BJ (cell line): ENCODE results near the gene SETD1A. TPM values are rescaled to one million over a fixed set of nuclear protein-coding genes. Genes with fewer than 3 reads are reported as not detected.

Source experiments
- CTCF ChIA-PET: fragments of 350-600 bp; formaldehyde crosslinking; extraction: SDS; loops from one replicate; lab custom pipeline; 2021; ENCODE audit warnings: antibody characterized with exemption, inconsistent platforms; lab: Yijun Ruan, JAX
- POLR2A ChIA-PET: fragments of 300-600 bp; sonication (Branson Sonifier 250); formaldehyde crosslinking; extraction: SDS; loops from one replicate; lab custom pipeline; 2021; ENCODE audit warnings: antibody characterized with exemption; lab: Charles Lee
- DNase-seq: peaks from one replicate; pipeline ENCODE4 v3.0.0-alpha.2; 2011; ENCODE audit warnings: low read depth
- H3K27me3 ChIP-seq: 2 replicates; pipeline ENCODE4 v1.6.0; 2011; ENCODE audit warnings: low read length; ENCODE audit not compliant: control insufficient read depth, insufficient read depth
- H3K36me3 ChIP-seq: 2 replicates; pipeline ENCODE4 v1.5.1; 2011; ENCODE audit warnings: low read length; ENCODE audit not compliant: control insufficient read depth, insufficient read depth
- H3K4me3 ChIP-seq: 2 replicates; pipeline ENCODE4 v1.5.1; 2011; ENCODE audit warnings: low read depth, mild to moderate bottlenecking, control low read depth, low read length
- polyA plus RNA-seq: library from polyadenylated mRNA; depleted of rRNA; stranded (reverse); fragments of >200 nt; gene quantifications from 2 replicates; pipeline ENCODE4 v1.2.3, GENCODE V29; 2011
- TF ChIP-seq, protein P1 (sequence below): IDR thresholded peaks from 2 replicates; pipeline ENCODE4 v1.5.1; 2011; ENCODE audit warnings: low read depth, mild to moderate bottlenecking, control low read depth, inconsistent platforms, low read length, moderate library complexity; ENCODE audit not compliant: insufficient read depth

SETD1A gene
- polyA plus RNA-seq, 1 experiment = 1.4 TPM

DNA sequence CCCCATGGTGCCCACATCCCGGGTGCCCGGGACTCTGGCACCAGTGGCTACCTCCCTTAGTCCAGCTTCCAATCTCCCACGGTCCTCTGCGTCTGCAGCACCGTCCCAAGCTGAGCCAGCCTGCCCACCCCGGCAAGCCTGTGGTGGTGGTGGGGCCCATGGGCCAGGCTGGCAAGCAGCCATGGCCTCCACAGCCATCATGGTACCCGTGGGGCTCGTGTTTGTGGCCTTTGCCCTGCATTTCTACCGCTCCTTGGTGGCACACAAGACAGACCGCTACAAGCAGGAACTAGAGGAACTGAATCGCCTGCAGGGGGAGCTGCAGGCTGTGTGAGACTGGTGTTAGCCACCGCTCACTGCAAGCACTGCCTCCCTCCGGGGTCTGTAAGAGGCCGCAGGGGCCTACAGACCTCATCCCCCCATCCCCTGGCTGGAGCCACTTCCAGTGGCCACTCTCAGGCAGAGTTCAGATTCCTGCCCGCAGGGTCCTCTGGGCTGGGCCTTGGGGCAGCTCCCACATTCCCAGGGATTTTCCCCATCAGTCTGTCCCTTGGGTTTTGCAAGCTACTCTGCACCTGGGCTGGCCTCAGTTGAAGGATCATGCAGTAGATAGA, 3.9 kb upstream of the SETD1A start:
- POLR2A ChIA-PET = interaction anchor here (0.6 kb wide), 1 partner anchor 507 kb away, joined by 3 read pairs; no protein-coding TSS in a partner anchor
- H3K36me3 ChIP-seq = peaks cover 1% of the 10 kb centered on the region; the same call in 1 of the 2 replicates
- TF ChIP-seq, protein P1, sequence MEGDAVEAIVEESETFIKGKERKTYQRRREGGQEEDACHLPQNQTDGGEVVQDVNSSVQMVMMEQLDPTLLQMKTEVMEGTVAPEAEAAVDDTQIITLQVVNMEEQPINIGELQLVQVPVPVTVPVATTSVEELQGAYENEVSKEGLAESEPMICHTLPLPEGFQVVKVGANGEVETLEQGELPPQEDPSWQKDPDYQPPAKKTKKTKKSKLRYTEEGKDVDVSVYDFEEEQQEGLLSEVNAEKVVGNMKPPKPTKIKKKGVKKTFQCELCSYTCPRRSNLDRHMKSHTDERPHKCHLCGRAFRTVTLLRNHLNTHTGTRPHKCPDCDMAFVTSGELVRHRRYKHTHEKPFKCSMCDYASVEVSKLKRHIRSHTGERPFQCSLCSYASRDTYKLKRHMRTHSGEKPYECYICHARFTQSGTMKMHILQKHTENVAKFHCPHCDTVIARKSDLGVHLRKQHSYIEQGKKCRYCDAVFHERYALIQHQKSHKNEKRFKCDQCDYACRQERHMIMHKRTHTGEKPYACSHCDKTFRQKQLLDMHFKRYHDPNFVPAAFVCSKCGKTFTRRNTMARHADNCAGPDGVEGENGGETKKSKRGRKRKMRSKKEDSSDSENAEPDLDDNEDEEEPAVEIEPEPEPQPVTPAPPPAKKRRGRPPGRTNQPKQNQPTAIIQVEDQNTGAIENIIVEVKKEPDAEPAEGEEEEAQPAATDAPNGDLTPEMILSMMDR = peak; percentile 75
- H3K4me3 ChIP-seq = no peak overlapping the region
- DNase-seq = no peak
- CTCF ChIA-PET = interaction anchor here (0.6 to 3.2 kb wide), 25 partner anchors 12 to 521 kb away, joined by 3 to 30 read pairs (median 3); partner anchors contain the start of genes KAT8, VKORC1, ZNF646 and ZNF668
- no peaks in the 10 kb centered on the region for H3K27me3 ChIP-seq

DNA sequence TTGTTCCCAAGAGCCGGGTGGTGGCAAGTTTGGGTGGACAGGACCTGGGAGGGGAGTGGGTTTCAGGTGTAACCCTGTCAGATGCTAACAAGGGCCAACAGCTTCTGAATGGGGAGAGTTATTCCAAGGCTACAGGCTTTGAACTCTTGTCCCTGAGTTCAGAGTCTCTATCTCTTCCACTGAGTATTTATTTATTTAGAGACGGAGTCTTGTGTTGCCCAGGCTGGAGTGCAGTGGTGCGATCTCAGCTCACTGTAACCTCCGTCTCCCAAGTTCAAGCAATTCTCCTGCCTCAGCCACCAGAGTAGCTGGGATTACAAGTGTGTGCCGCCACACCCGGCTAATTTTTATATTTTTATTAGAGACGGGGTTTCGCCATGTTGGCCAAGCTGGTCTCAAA, 2.6 kb upstream of the SETD1A start:
- Histone ChIP-seq H3K27me3 (no peaks in the 10 kb centered on the region), H3K4me3 (no peak overlapping the region), H3K36me3 (peaks cover 5% of the 10 kb centered on the region; the same call in 1 of the 2 replicates)
- TF ChIP-seq, protein P1 = no peak
- no peak for DNase-seq
- CTCF ChIA-PET = interaction anchor here (0.8 to 3.2 kb wide), 4 partner anchors 9 to 488 kb away, joined by 4 to 30 read pairs (median 8); partner anchors contain the start of gene ZNF843
- POLR2A ChIA-PET = no interaction called here

GRCh38 chr16:30956601-30957455, 726 bp upstream of the SETD1A start:
- CTCF ChIA-PET = interaction anchor here (1.1 kb wide), 1 partner anchor 117 kb away, joined by 3 read pairs; the partner anchor contains the start of genes ZNF646 and ZNF668

GRCh38 chr16:30958175-30959079, 873 bp downstream of the SETD1A start:
- H3K36me3 ChIP-seq = peaks cover 15% of the 10 kb centered on the region
- H3K4me3 ChIP-seq = peak overlapping the region; percentile 84
- ChIA-PET POLR2A (no interaction called here), CTCF (interaction anchor here (0.8 to 1.3 kb wide), 3 partner anchors 26 to 116 kb away, joined by 3 to 4 read pairs (median 3); partner anchors contain the start of genes HSD3B7, ZNF646 and ZNF668)
- H3K27me3 ChIP-seq = no peaks in the 10 kb centered on the region
- no peak for DNase-seq
- TF ChIP-seq, protein P1 = no peak

More at GRCh38 chr16:30956601-30957455, 726 bp upstream of the SETD1A start:
- Histone ChIP-seq H3K36me3 (peaks cover 13% of the 10 kb centered on the region), H3K4me3 (peak overlapping the region; percentile 84), H3K27me3 (no peaks in the 10 kb centered on the region)
- TF ChIP-seq, protein P1 = peak; percentile 59
- POLR2A ChIA-PET = no interaction called here
- DNase-seq = no peak
